ENCODE results near the gene PCSK1N. TPM values are rescaled to one million over a fixed set of nuclear protein-coding genes. Genes with fewer than 3 reads are reported as not detected.

Gene PCSK1N
- total and polyA plus RNA-seq, 9 of the 15 experiments (the other 6 are each of a cell fraction or from before 2014, with no cell fraction given) = 0.07 to 0.55 (median 0.54) TPM; not detected in 6

GRCh38 chrX:48827654-48827968 is 7.8 kb downstream of the PCSK1N start:
- Histone ChIP-seq H4K20me1 (replicated peaks; ENCODE audit: control insufficient read depth, insufficient read depth, low read length) (no peaks in the 10 kb centered on the region), H3K36me3 (ENCODE audit: control insufficient read depth, insufficient read depth, low read length) (peaks cover 22% of the 10 kb centered on the region; the same call in 2 of the 3 replicates), H3K27me3 (ENCODE audit: control insufficient read depth in 2 of 2, insufficient read depth in 2 of 2, low read length in 2 of 2) (no peaks in the 10 kb centered on the region), H3K4me2 (ENCODE audit: insufficient read depth, low read length) (no peak overlapping the region), H2AFZ (ENCODE audit: low read depth, low read length) (no peak overlapping the region), H3K9ac (ENCODE audit: insufficient read depth in 1 of 2, low read depth in 2 of 2, low read length in 2 of 2) (no peak overlapping the region), H3K9me3 (replicated peaks; ENCODE audit: control insufficient read depth, insufficient read depth, low read depth, low read length) (peaks cover 2% of the 10 kb centered on the region; the same call in 1 of the 2 replicates), H3K27ac (ENCODE audit: extremely low read depth, low read depth, low read length) (no peak overlapping the region), H3K9me1 (ENCODE audit: control insufficient read depth, insufficient read depth, low read length) (no peaks in the 10 kb centered on the region), H3K4me1 (replicated peaks in 1 of 2; ENCODE audit: control insufficient read depth in 2 of 2, insufficient read depth in 2 of 2, low read length in 2 of 2) (peaks cover 0 to 24% of the 10 kb centered on the region in 2 experiments; a peak in 2 of 5 replicates), H3K4me3 (no peak overlapping the region), H3K79me2 (ENCODE audit: control insufficient read depth, insufficient read depth, low read length) (no peaks in the 10 kb centered on the region)
- WGBS (ENCODE audit: insufficient coverage, low coverage, missing lambda C conversion rate) = 79% methylated on average over 3 of the region's 4 CpGs
- CTCF ChIA-PET (ENCODE audit: low intra/inter-chr PET ratio) = no interaction called here
- intact Hi-C loops (cut with micrococcal nuclease) = no loop called here
- ATAC-seq (no peak), DNase-seq (ENCODE audit: extremely low read depth in 1 of 4, low spot score in 3 of 4) (no peak), FAIRE-seq (no peak)
- in situ Hi-C loops (cut with MboI) = no loop called here
- POLR2A ChIA-PET = no interaction called here
- no TSS peak for BruUV-seq (replicated peaks)
- TF ChIP-seq, protein P1, sequence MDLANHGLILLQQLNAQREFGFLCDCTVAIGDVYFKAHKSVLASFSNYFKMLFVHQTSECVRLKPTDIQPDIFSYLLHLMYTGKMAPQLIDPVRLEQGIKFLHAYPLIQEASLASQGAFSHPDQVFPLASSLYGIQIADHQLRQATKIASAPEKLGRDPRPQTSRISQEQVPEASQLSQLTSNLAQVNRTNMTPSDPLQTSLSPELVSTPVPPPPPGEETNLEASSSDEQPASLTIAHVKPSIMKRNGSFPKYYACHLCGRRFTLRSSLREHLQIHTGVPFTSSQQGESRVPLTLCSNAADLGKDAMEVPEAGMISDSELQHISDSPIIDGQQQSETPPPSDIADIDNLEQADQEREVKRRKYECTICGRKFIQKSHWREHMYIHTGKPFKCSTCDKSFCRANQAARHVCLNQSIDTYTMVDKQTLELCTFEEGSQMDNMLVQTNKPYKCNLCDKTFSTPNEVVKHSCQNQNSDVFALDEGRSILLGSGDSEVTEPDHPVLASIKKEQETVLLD (IDR thresholded peaks at IDR 0.05) = no peak
- TF ChIP-seq, protein P2, sequence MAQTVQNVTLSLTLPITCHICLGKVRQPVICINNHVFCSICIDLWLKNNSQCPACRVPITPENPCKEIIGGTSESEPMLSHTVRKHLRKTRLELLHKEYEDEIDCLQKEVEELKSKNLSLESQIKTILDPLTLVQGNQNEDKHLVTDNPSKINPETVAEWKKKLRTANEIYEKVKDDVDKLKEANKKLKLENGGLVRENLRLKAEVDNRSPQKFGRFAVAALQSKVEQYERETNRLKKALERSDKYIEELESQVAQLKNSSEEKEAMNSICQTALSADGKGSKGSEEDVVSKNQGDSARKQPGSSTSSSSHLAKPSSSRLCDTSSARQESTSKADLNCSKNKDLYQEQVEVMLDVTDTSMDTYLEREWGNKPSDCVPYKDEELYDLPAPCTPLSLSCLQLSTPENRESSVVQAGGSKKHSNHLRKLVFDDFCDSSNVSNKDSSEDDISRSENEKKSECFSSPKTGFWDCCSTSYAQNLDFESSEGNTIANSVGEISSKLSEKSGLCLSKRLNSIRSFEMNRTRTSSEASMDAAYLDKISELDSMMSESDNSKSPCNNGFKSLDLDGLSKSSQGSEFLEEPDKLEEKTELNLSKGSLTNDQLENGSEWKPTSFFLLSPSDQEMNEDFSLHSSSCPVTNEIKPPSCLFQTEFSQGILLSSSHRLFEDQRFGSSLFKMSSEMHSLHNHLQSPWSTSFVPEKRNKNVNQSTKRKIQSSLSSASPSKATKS (CRISPR knock-in tag; IDR thresholded peaks at IDR 0.05) = no peak
- TF ChIP-seq POLR3G (IDR thresholded peaks at IDR 0.05; ENCODE audit: extremely low read depth, insufficient read length, insufficient replicate concordance) (no peak), SMARCE1 (IDR thresholded peaks at IDR 0.05) (no peak), ZNF347 (CRISPR knock-in tag; IDR thresholded peaks at IDR 0.05; ENCODE audit: low read depth) (no peak), ZNF253 (CRISPR knock-in tag; conservative IDR thresholded peaks at IDR 0.05) (no peak), SP1 (CRISPR knock-in tag; IDR thresholded peaks at IDR 0.05) (no peak), MLX (CRISPR knock-in tag; conservative IDR thresholded peaks at IDR 0.05) (no peak), CBFB (CRISPR knock-in tag; IDR thresholded peaks at IDR 0.05) (no peak), SUPT5H (IDR thresholded peaks at IDR 0.05) (no peak), TGIF2 (CRISPR knock-in tag; IDR thresholded peaks at IDR 0.05) (no peak), GATA2 (CRISPR knock-in tag; IDR thresholded peaks at IDR 0.05) (no peak), ZNF239 (CRISPR knock-in tag; IDR thresholded peaks at IDR 0.05) (no peak), ZNF398 (CRISPR knock-in tag; IDR thresholded peaks at IDR 0.05) (no peak), HNRNPK (IDR thresholded peaks at IDR 0.05; ENCODE audit: low read depth, low read length, poor library complexity, severe bottlenecking) (no peak)
- TF ChIP-seq, protein P3, sequence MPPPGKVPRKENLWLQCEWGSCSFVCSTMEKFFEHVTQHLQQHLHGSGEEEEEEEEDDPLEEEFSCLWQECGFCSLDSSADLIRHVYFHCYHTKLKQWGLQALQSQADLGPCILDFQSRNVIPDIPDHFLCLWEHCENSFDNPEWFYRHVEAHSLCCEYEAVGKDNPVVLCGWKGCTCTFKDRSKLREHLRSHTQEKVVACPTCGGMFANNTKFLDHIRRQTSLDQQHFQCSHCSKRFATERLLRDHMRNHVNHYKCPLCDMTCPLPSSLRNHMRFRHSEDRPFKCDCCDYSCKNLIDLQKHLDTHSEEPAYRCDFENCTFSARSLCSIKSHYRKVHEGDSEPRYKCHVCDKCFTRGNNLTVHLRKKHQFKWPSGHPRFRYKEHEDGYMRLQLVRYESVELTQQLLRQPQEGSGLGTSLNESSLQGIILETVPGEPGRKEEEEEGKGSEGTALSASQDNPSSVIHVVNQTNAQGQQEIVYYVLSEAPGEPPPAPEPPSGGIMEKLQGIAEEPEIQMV (tag; conservative IDR thresholded peaks at IDR 0.05; ENCODE audit: low read depth) = no peak

Measured in K562 (cell line).